Naive B cell (primary cell): ENCODE data around the gene SRXN1. TPM values are rescaled to one million over a fixed set of nuclear protein-coding genes. Genes with fewer than 3 reads are reported as not detected.
A peak's percentile ranks its signal among the peaks of the same experiment; 100 is the strongest.
"Not testable (repeated sequence)": the region's sequence is repeated elsewhere in the genome, so short reads cannot be mapped to it uniquely, and the experiment has no call there.

Experiments
- ATAC-seq, 2 donors: fragments of 150-1000 bp; cut with Tn5 transposase; 2 replicates each; pipeline ENCODE4 v1.10.0; 2021; ENCODE audit warnings: low read depth in 2 of 2, mild to moderate bottlenecking in 2 of 2, moderate library complexity in 2 of 2
- DNase-seq: peaks from one replicate; pipeline ENCODE4 v3.0.0; 2022
- H3K27ac Mint-ChIP-seq, 6 donors: one replicate each; pipeline ENCODE4 v1.8.0; 2020 to 2022; ENCODE audit warnings: mild to moderate bottlenecking in 6 of 6, mixed read lengths in 6 of 6, moderate library complexity in 5 of 6, inconsistent platforms in 2 of 6
- H3K27me3 Mint-ChIP-seq, 3 donors: one replicate each; pipeline ENCODE4 v1.8.0; 2021 to 2022; ENCODE audit warnings: mixed read lengths in 3 of 3, mild to moderate bottlenecking in 1 of 3
- H3K36me3 Mint-ChIP-seq, 2 donors: one replicate each; pipeline ENCODE4 v1.8.0; 2020 to 2022; ENCODE audit warnings: mixed read lengths in 2 of 2, inconsistent platforms in 1 of 2, mild to moderate bottlenecking in 1 of 2
- H3K4me1 Mint-ChIP-seq, 3 donors: one replicate each; pipeline ENCODE4 v1.8.0; 2020 to 2022; ENCODE audit warnings: mixed read lengths in 3 of 3, inconsistent platforms in 1 of 3, mild to moderate bottlenecking in 1 of 3, moderate library complexity in 1 of 3
- H3K4me3 Mint-ChIP-seq, 8 donors: one replicate each; pipeline ENCODE4 v1.8.0; 2020 to 2022; ENCODE audit warnings: mild to moderate bottlenecking in 8 of 8, mixed read lengths in 8 of 8, moderate library complexity in 8 of 8, inconsistent platforms in 2 of 8
- H3K9me3 Mint-ChIP-seq, 7 donors: one replicate each; pipeline ENCODE4 v1.8.0; 2020 to 2022; ENCODE audit warnings: mixed read lengths in 7 of 7, mild to moderate bottlenecking in 5 of 7, inconsistent platforms in 2 of 7, moderate library complexity in 1 of 7
- polyA plus RNA-seq, 6 donors: library from polyadenylated mRNA; unstranded; fragments of 300-500 nt; fragmentation: Illumina TruSeq; gene quantifications; one replicate each; pipeline ENCODE4 v1.2.3, GENCODE V29; 2021; ENCODE audit warnings: low read depth in 6 of 6

SRXN1 gene
- under 1 TPM in 5 of 6 donors, not detected in 1; 0.14 to 0.82 (median 0.68) TPM for polyA plus RNA-seq

- ATAC-seq (peak; percentile 90 to 94), DNase-seq (peak; percentile 56)
- peaks cover 0 to 8% (median 7%) of the 10 kb centered on the region in 3 donors for H3K4me1 Mint-ChIP-seq
- H3K9me3 Mint-ChIP-seq = no peaks in the 10 kb centered on the region
- peak within 1 kb of the TSS; percentile 37 to 86 (median 78) for H3K4me3 Mint-ChIP-seq
- peaks cover 20 to 75% (median 32%) of the 10 kb centered on the region in 3 donors for H3K27me3 Mint-ChIP-seq
- peaks cover 0 to 3% of the 10 kb centered on the region in 2 donors for H3K36me3 Mint-ChIP-seq
- peak within 1 kb of the TSS in 1 of 6 donors; percentile 51 for H3K27ac Mint-ChIP-seq
These were observed at the start of gene SRXN1 for GRCh38 chr20:653110-653589. Gene SRXN1, minus strand, starts transcription at chr20:653200. Its CDS starts 15 bp downstream, at chr20:653185.

DNA sequence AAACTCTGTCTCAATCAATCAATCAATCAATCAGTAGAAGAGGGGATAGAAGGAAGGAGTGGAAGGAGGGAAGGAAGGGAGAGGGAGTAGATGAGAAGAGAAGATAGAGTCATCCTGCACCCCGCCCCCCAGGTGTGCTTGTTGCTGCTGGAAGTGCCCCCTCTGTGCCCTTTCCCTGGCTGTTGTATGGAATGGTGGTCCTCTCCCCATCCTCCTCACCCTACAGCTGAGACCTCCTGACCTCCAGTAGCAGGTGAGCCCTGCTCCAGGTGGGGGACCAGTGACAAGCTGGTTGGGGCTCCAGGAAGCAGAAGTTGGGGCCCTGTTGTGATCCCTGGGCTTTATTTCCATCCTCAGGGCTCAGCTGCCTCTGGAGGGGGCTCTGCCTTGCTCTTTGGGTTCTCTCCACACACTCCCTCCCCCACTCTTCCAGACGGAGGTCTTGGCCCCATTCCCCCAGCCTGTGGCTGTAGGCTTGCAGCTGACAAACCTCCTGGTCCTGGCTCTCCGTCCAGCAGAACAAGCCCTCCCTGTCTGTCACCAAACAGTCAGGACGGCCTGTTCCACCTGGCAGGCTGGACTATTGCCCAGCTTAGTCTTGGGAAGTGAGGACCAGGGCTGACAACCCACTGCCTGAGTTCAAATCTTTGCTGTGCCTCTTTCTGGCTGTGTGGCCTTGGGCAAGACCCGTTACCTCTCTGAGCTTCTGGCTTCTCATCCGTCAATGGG, 48.6 kb upstream of the SRXN1 start:
- Mint-ChIP-seq H3K4me1 (no peaks in the 10 kb centered on the region), H3K27me3 (peaks cover 5 to 28% (median 21%) of the 10 kb centered on the region in 3 donors), H3K36me3 (no peaks in the 10 kb centered on the region), H3K27ac (no peak overlapping the region), H3K9me3 (peaks cover 0 to 2% (median 0%) of the 10 kb centered on the region in 7 donors), H3K4me3 (no peak overlapping the region)
- DNase-seq (no peak), ATAC-seq (no peak)

DNA sequence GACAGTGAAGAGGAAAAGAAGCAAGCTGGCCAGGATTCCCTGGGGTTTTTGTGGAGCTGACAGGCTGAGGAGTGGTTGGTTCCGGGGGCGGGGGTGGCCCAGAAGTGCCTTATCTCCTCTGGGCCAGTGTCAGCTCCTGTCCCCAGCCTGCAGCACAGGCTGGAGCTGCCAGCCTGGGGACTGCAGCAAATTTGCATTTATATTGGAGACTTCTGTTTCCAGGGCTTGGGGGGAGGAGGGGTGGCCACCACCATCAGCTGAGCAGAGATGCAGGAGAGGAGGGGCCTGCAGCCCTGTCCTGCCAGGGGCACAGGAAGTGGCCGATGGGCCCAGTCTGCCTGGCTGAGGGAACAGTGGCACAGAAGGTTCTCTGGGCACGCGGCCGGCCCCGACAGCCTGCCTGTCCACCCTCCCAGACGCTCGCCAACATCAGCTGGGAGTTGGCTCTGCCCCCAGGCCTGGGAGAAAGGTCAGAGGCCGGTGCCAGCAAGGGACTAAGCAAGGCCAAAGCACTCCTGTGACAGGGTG, 46.9 kb upstream of the SRXN1 start:
- H3K9me3 Mint-ChIP-seq = no peaks in the 10 kb centered on the region

DNA sequence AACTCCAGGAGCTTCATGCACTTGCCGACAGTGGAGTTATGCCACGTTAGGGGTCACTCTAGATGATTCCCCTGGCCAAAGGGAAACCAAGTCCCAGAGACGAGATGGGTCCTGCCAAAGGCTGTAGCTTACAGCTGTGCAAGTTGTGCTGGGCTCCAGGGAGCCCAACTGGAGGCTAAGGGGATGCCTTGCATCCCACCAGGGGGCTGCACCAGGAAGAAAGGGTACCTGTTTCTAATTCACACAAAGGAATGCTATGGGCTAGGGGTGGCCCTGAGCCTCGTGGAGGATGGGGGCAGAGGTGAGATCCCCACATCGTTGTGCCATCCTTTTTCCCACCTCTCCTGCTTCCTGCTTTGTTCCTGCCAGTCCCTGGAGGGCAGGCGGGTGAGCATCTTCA, 46.3 kb upstream of the SRXN1 start:
- ATAC-seq = no peak
- H3K4me1 Mint-ChIP-seq = no peaks in the 10 kb centered on the region
- no peak overlapping the region for H3K4me3 Mint-ChIP-seq

More for the DNA sequence above, 46.9 kb upstream of the SRXN1 start:
- ATAC-seq = no peak
- Mint-ChIP-seq H3K4me1 (no peaks in the 10 kb centered on the region), H3K27ac (no peak overlapping the region), H3K27me3 (peaks cover 4 to 25% (median 7%) of the 10 kb centered on the region in 3 donors), H3K4me3 (no peak overlapping the region), H3K36me3 (no peaks in the 10 kb centered on the region)
- no peak for DNase-seq

DNA sequence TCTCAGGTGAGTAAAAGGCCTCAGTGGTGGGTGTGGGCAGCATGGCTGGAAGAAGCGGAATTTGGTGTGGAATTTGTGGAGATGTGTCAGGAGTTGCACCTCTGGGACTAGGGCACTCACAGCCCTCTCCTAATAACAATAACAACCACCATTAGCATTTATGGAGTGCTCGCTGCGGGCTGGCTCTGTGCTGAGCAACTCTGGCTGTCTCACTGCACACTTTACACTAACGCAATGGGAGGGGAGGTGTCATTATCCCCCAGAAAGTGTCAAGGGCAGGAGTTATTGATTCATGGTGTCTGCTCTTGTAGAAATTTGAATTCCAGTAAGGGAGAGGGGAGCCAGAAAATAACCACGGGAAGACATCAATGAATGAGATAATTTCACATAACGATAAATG, 45.3 kb upstream of the SRXN1 start:
- no peaks in the 10 kb centered on the region for H3K4me1 Mint-ChIP-seq
- no peak overlapping the region for H3K4me3 Mint-ChIP-seq
- DNase-seq (no peak), ATAC-seq (no peak)
- H3K27me3 Mint-ChIP-seq = peaks cover 11 to 35% (median 11%) of the 10 kb centered on the region in 3 donors
- no peak overlapping the region for H3K27ac Mint-ChIP-seq
- no peaks in the 10 kb centered on the region for H3K36me3 Mint-ChIP-seq
- peaks cover 0 to 3% (median 0%) of the 10 kb centered on the region in 7 donors for H3K9me3 Mint-ChIP-seq

More for the DNA sequence above, 46.3 kb upstream of the SRXN1 start:
- Mint-ChIP-seq H3K9me3 (no peaks in the 10 kb centered on the region), H3K27me3 (peaks cover 6 to 25% (median 7%) of the 10 kb centered on the region in 3 donors), H3K27ac (no peak overlapping the region), H3K36me3 (no peaks in the 10 kb centered on the region)
- DNase-seq = no peak

GRCh38 chr20:697826-698225, 44.8 kb upstream of the SRXN1 start:
- H3K9me3 Mint-ChIP-seq = peaks cover 0 to 5% (median 0%) of the 10 kb centered on the region in 7 donors
- no peak overlapping the region for H3K27ac Mint-ChIP-seq
- H3K36me3 Mint-ChIP-seq = no peaks in the 10 kb centered on the region
- no peak overlapping the region for H3K4me3 Mint-ChIP-seq
- no peak for DNase-seq
- H3K27me3 Mint-ChIP-seq = peaks cover 11 to 40% (median 12%) of the 10 kb centered on the region in 3 donors
- no peak for ATAC-seq
- H3K4me1 Mint-ChIP-seq = no peaks in the 10 kb centered on the region

DNA sequence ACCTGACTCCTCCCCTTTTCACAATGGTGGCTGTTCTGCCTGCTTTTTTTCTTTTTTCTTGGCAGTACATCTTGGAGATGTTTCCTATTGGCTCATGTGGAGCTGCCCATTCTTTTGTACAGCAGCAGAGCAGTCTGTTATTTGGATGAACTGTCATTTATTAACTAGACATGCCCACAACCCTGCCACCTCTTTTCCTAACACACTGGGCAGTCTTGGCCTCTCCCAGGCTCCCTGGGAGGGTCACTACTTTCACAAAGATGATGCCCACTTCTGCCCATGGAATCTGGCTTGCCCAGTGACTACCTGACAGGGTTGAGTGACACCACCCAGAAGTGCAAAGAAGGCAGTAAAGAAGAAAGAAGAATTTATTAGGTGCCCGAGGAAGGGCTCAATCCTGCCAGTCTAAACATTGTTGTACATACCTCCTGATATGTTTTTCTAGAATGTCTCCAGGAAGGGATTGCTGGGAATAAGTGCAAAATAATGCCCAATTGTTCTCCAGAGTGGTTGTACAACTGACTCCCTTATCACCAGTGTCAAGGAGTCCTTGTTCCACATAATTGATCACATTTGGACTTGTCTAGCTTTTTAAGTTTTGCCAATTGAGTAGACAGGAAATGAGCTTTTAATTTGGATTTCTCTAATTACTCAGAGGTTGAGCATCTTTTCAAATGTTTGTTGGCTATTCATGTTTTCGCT, 42.3 kb upstream of the SRXN1 start:
- no peak for ATAC-seq
- no peaks in the 10 kb centered on the region for H3K36me3 Mint-ChIP-seq

DNA sequence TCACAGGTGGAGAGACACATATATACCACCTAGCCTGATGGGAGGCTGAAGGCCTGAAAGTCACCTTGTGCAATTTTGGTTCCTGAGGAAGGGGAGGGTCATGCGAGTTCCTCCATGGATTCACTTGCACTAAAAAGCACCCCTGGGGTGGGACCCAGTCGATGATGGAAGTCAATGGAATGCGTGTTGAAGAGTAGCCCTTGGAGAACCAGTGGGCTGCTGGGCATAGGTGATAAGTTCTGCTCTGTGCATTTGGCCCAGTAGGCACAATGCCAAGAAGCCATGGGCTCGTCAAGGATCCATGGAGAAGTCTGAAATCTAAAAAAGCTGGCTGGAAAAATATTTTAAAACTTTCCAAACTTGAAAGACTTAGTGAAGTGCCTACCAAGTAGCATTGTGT, 41.5 kb upstream of the SRXN1 start:
- Mint-ChIP-seq H3K9me3 (peaks cover 0 to 7% (median 4%) of the 10 kb centered on the region in 7 donors), H3K36me3 (no peaks in the 10 kb centered on the region), H3K27me3 (peaks cover 26 to 51% (median 29%) of the 10 kb centered on the region in 3 donors), H3K27ac (no peak overlapping the region), H3K4me1 (no peaks in the 10 kb centered on the region), H3K4me3 (no peak overlapping the region)
- ATAC-seq (no peak), DNase-seq (no peak)

More for the DNA sequence above, 42.3 kb upstream of the SRXN1 start:
- Mint-ChIP-seq H3K9me3 (peaks cover 0 to 5% (median 2%) of the 10 kb centered on the region in 7 donors), H3K27me3 (peaks cover 21 to 49% (median 25%) of the 10 kb centered on the region in 3 donors), H3K4me3 (no peak overlapping the region), H3K4me1 (no peaks in the 10 kb centered on the region), H3K27ac (no peak overlapping the region)
- no peak for DNase-seq

GRCh38 chr20:693786-694185, 40.8 kb upstream of the SRXN1 start:
- not testable (repeated sequence) for ATAC-seq, H3K9me3 Mint-ChIP-seq, H3K4me1 Mint-ChIP-seq, H3K36me3 Mint-ChIP-seq, H3K27ac Mint-ChIP-seq, DNase-seq, H3K4me3 Mint-ChIP-seq
- peaks cover 29 to 57% (median 33%) of the 10 kb centered on the region in 3 donors for H3K27me3 Mint-ChIP-seq

DNA sequence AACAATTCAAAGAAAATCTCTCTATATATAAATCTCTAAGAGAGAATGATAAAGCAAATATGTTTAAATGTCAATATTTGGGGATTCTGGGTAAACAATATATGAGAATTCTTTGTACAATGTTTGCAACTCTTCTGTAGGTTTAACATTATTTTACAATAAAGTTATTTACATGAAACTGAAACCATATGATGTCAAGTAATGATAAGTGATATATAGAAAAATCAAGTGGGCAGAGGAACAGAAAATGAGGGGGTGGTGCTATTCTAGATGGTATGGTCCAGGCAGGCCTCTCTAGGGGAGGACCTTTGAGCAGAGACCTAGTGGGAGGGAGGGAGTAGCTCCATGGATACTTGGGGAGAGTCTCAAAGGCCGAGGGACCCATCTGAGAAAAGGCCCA, 39.0 kb upstream of the SRXN1 start:
- Mint-ChIP-seq H3K4me1 (no peaks in the 10 kb centered on the region), H3K36me3 (no peaks in the 10 kb centered on the region), H3K4me3 (no peak overlapping the region), H3K27me3 (peaks cover 39 to 50% (median 42%) of the 10 kb centered on the region in 3 donors), H3K27ac (no peak overlapping the region), H3K9me3 (peaks cover 0 to 9% (median 5%) of the 10 kb centered on the region in 7 donors)
- ATAC-seq (no peak), DNase-seq (no peak)

GRCh38 chr20:689947-690346, 36.9 kb upstream of the SRXN1 start:
- DNase-seq (no peak), ATAC-seq (no peak)
- H3K4me1 Mint-ChIP-seq = no peaks in the 10 kb centered on the region
- no peak overlapping the region for H3K27ac Mint-ChIP-seq
- peaks cover 34 to 50% (median 43%) of the 10 kb centered on the region in 3 donors for H3K27me3 Mint-ChIP-seq
- H3K4me3 Mint-ChIP-seq = no peak overlapping the region
- no peaks in the 10 kb centered on the region for H3K36me3 Mint-ChIP-seq
- peaks cover 0 to 9% (median 5%) of the 10 kb centered on the region in 7 donors for H3K9me3 Mint-ChIP-seq

GRCh38 chr20:689348-689747, 36.3 kb upstream of the SRXN1 start:
- Mint-ChIP-seq H3K4me1 (no peaks in the 10 kb centered on the region), H3K36me3 (no peaks in the 10 kb centered on the region), H3K27ac (peak overlapping the region in 1 of 6 donors; percentile 45), H3K9me3 (peaks cover 0 to 9% (median 5%) of the 10 kb centered on the region in 7 donors), H3K27me3 (peaks cover 33 to 49% (median 47%) of the 10 kb centered on the region in 3 donors), H3K4me3 (no peak overlapping the region)
- no peak for ATAC-seq
- DNase-seq = no peak

DNA sequence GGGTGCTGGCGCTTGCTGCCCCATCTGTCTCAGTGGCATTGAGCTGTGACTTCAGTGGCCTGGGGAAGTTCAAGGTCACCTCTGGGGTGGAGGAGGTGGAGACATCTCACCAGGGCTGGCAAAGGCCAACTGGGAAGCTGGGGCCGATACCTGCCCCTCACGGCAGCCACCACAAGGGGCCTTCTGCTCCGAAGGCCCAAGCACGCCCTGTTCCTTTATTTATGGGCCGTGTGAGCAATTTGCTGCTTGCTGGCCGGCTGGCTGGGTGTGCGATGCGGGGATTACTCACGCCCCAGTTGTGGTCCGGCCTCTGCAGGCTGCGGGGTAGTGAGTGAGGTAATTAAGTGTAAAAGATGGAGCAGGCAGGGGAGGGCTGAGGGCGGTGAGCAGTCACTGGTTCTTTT, 35.8 kb upstream of the SRXN1 start:
- Mint-ChIP-seq H3K9me3 (peaks cover 0 to 9% (median 5%) of the 10 kb centered on the region in 7 donors), H3K27ac (no peak overlapping the region), H3K4me3 (no peak overlapping the region), H3K27me3 (peaks cover 28 to 48% (median 44%) of the 10 kb centered on the region in 3 donors), H3K4me1 (no peaks in the 10 kb centered on the region), H3K36me3 (no peaks in the 10 kb centered on the region)
- DNase-seq (no peak), ATAC-seq (no peak)
